MM.1S (cell line): ENCODE measurements around the gene HLA-C.
"Not testable (repeated sequence)": the region's sequence is repeated elsewhere in the genome, so short reads cannot be mapped to it uniquely, and the experiment has no call there.

ENCODE experiments used
- DNase-seq: peaks from one replicate; pipeline ENCODE4 v3.0.0-alpha.2; 2015
- H2AFZ ChIP-seq: fragments of 300-600 bp; sonication (generic); 2 replicates; pipeline ENCODE4 v1.6.0; 2016; ENCODE audit warnings: antibody characterized with exemption, low read length
- H3F3A ChIP-seq: fragments of 300-600 bp; sonication (generic); 2 replicates; pipeline ENCODE4 v1.6.1; 2016; ENCODE audit warnings: mild to moderate bottlenecking, antibody characterized with exemption, low read length, moderate library complexity, mixed read lengths; ENCODE audit not compliant: insufficient read depth
- H3K27ac ChIP-seq: fragments of 300-600 bp; sonication (generic); 2 replicates; pipeline ENCODE4 v1.5.1; 2016; ENCODE audit warnings: mild to moderate bottlenecking, low read length
- H3K27me3 ChIP-seq: fragments of 300-600 bp; sonication (generic); replicated peaks from 2 replicates; pipeline ENCODE4 v1.6.0; 2016; ENCODE audit warnings: low read length; ENCODE audit not compliant: insufficient read depth
- H3K36me3 ChIP-seq: fragments of 300-600 bp; sonication (generic); replicated peaks from 2 replicates; pipeline ENCODE4 v1.6.1; 2016; ENCODE audit warnings: mild to moderate bottlenecking, low read length, mixed read lengths; ENCODE audit not compliant: insufficient read depth
- H3K4me1 ChIP-seq: fragments of 300-600 bp; sonication (generic); 2 replicates; pipeline ENCODE4 v1.6.1; 2016; ENCODE audit warnings: low read length, mixed read lengths
- H3K4me2 ChIP-seq: fragments of 300-600 bp; sonication (generic); 2 replicates; pipeline ENCODE4 v1.6.0; 2016; ENCODE audit warnings: low read depth, low read length
- H3K4me3 ChIP-seq: fragments of 300-600 bp; sonication (generic); 2 replicates; pipeline ENCODE4 v1.5.1; 2016; ENCODE audit warnings: low read length, mixed read lengths
- H3K79me2 ChIP-seq: fragments of 300-600 bp; sonication (generic); 2 replicates; pipeline ENCODE4 v1.6.1; 2016; ENCODE audit warnings: mixed run types, low read length, mixed read lengths
- H3K9ac ChIP-seq: fragments of 300-600 bp; sonication (generic); 2 replicates; pipeline ENCODE4 v1.6.1; 2016; ENCODE audit warnings: low read length, mixed read lengths
- H3K9me2 ChIP-seq: fragments of 300-600 bp; sonication (generic); replicated peaks from 2 replicates; pipeline ENCODE4 v1.6.1; 2016; ENCODE audit warnings: mild to moderate bottlenecking, low read length, mixed read lengths; ENCODE audit not compliant: insufficient read depth
- H3K9me3 ChIP-seq: fragments of 300-600 bp; sonication (generic); replicated peaks from 2 replicates; pipeline ENCODE4 v1.6.1; 2016; ENCODE audit warnings: mild to moderate bottlenecking, low read length, mixed read lengths; ENCODE audit not compliant: insufficient read depth
- H4K20me1 ChIP-seq: fragments of 300-600 bp; sonication (generic); 2 replicates; pipeline ENCODE4 v1.6.1; 2016; ENCODE audit warnings: mild to moderate bottlenecking, low read length, moderate library complexity, mixed read lengths; ENCODE audit not compliant: insufficient read depth
- EZH2 ChIP-seq: fragments of 300-600 bp; sonication (generic); optimal IDR thresholded peaks from 2 replicates; pipeline ENCODE3; 2017; ENCODE audit warnings: low read depth, mild to moderate bottlenecking, antibody characterized with exemption, low read length, mixed read lengths
- EZH2phosphoT487 ChIP-seq: fragments of 300-600 bp; sonication (generic); IDR thresholded peaks from 2 replicates; pipeline ENCODE4 v1.6.1; 2018; ENCODE audit warnings: antibody characterized with exemption, low read length
- TF ChIP-seq, protein P1 (sequence below): fragments of 300-600 bp; sonication (generic); IDR thresholded peaks from 2 replicates; pipeline ENCODE4 v1.5.1; 2016; ENCODE audit warnings: antibody characterized with exemption, low read length, mixed read lengths

Gene HLA-C

DNA sequence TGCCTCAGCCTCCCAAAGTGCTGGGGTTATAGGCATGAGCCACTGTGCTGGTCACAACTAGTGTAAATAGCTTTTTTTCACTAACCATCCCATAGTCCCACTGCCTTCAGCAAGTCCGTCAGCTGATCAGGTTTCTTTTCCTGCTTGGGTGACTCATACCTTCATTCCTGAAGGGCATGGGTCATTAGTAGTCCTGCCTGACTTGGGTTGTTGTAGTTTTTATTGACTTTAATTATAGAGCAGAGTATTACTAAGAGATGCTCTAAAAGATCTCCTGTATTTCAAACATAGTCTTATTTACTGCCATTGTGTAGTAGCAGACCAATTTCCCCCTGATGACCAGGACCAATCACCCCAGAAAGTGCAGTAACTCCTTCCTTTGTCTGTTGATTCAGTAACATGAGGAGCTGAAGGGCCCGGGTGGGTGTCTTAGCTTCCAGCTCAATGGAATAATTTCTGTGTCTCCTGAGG lies 25.8 kb downstream of the HLA-C start:
- Histone ChIP-seq H2AFZ (0 out of 2 replicates have a peak overlapping the region, but pooled peaks have one; percentile 56), H3K9me3 (no peaks in the 10 kb centered on the region), H3K4me3 (no peak overlapping the region), H3K4me2 (peak overlapping the region; percentile 28; the same call in 1 of the 2 replicates), H3K27ac (no peak overlapping the region), H3K9me2 (no peaks in the 10 kb centered on the region), H3K9ac (no peak overlapping the region), H3K27me3 (no peaks in the 10 kb centered on the region), H3F3A (no peaks in the 10 kb centered on the region), H3K36me3 (no peaks in the 10 kb centered on the region), H4K20me1 (no peaks in the 10 kb centered on the region), H3K79me2 (no peaks in the 10 kb centered on the region), H3K4me1 (peaks cover 23% of the 10 kb centered on the region)
- DNase-seq: no peak
- TF ChIP-seq EZH2phosphoT487 (no peak), EZH2 (no peak)
- TF ChIP-seq, protein P1, sequence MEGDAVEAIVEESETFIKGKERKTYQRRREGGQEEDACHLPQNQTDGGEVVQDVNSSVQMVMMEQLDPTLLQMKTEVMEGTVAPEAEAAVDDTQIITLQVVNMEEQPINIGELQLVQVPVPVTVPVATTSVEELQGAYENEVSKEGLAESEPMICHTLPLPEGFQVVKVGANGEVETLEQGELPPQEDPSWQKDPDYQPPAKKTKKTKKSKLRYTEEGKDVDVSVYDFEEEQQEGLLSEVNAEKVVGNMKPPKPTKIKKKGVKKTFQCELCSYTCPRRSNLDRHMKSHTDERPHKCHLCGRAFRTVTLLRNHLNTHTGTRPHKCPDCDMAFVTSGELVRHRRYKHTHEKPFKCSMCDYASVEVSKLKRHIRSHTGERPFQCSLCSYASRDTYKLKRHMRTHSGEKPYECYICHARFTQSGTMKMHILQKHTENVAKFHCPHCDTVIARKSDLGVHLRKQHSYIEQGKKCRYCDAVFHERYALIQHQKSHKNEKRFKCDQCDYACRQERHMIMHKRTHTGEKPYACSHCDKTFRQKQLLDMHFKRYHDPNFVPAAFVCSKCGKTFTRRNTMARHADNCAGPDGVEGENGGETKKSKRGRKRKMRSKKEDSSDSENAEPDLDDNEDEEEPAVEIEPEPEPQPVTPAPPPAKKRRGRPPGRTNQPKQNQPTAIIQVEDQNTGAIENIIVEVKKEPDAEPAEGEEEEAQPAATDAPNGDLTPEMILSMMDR: no peak

- Histone ChIP-seq H3K9me3 (no peaks in the 10 kb centered on the region), H3F3A (no peaks in the 10 kb centered on the region), H3K9me2 (no peaks in the 10 kb centered on the region), H2AFZ (no peak overlapping the region), H3K27ac (no peak overlapping the region), H3K4me3 (no peak overlapping the region), H3K4me2 (no peak overlapping the region), H3K36me3 (no peaks in the 10 kb centered on the region), H3K79me2 (no peaks in the 10 kb centered on the region), H4K20me1 (no peaks in the 10 kb centered on the region), H3K27me3 (no peaks in the 10 kb centered on the region), H3K9ac (no peak overlapping the region), H3K4me1 (peaks cover 23% of the 10 kb centered on the region)
- no peak for TF ChIP-seq EZH2
- TF ChIP-seq EZH2phosphoT487: no peak
- TF ChIP-seq, protein P1: no peak
- peak; percentile 29 for DNase-seq
These were observed 28.4 kb downstream of the HLA-C start for GRCh38 chr6:31243508-31243907.

DNA sequence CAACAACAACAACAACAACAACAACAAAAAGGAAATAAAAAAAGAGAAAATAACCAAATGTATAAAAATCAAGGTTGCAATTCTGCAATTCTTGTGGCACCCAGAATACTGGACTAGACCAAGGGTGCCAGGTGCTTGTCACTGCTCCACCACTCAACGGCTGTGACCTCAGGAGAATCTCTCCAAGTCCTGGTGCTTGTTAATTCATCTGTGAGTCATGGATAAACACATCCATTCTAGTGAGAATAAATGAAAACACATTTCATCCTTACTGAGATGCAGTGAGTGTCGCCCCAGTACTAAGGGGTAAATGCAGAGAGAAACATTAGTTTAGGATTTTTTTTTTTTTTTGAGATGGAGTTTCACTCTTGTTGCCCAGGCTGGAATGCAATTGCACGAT lies 32.0 kb downstream of the HLA-C start:
- DNase-seq: no peak

DNA sequence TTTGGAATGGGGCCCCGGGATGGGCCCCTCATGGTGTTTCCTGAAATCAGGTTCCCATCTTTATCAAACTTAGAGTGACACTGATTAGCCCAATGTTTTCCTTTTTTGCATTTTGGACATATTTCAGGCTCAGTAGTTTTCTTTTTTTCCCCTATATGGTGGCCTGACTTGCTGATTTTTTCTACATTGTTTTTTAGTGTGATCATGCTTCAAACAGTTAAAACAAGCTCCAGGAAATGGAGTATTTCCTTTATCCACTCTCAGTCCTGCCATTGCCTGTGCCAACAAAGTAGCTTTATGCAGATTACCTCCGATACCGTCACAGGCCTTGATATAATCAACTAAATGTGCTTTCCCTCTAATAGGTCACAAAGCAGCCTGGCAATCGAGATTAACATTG lies 37.8 kb downstream of the HLA-C start:
- not testable (repeated sequence) for H2AFZ ChIP-seq, H3K9me3 ChIP-seq, H3K4me2 ChIP-seq, DNase-seq, H3K9ac ChIP-seq, H3K36me3 ChIP-seq, H3K9me2 ChIP-seq, H3K27me3 ChIP-seq, H4K20me1 ChIP-seq, H3K79me2 ChIP-seq, H3K4me3 ChIP-seq, H3F3A ChIP-seq, H3K27ac ChIP-seq, H3K4me1 ChIP-seq

More for the DNA sequence above, 32.0 kb downstream of the HLA-C start:
- no peak overlapping the region for H2AFZ ChIP-seq
- no peaks in the 10 kb centered on the region for H3K79me2 ChIP-seq
- H3K27ac ChIP-seq: no peak overlapping the region
- TF ChIP-seq, protein P1: no peak
- TF ChIP-seq EZH2 (no peak), EZH2phosphoT487 (no peak)
- H3K4me1 ChIP-seq: peaks cover 6% of the 10 kb centered on the region; the same call in 1 of the 2 replicates
- no peak overlapping the region for H3K4me3 ChIP-seq
- no peaks in the 10 kb centered on the region for H3F3A ChIP-seq
- no peak overlapping the region for H3K9ac ChIP-seq
- H3K9me3 ChIP-seq: no peaks in the 10 kb centered on the region
- no peak overlapping the region for H3K4me2 ChIP-seq
- no peaks in the 10 kb centered on the region for H4K20me1 ChIP-seq
- H3K36me3 ChIP-seq: no peaks in the 10 kb centered on the region
- H3K9me2 ChIP-seq: no peaks in the 10 kb centered on the region
- H3K27me3 ChIP-seq: no peaks in the 10 kb centered on the region
